HCT116 (cell line): ENCODE measurements around the gene KCNQ1OT1. TPM values are rescaled to one million over a fixed set of nuclear protein-coding genes. Genes with fewer than 3 reads are reported as not detected.

ENCODE experiments used
- ATAC-seq: fragments of 200-7000 bp; cut with Tn5 transposase; 2 replicates; pipeline ENCODE4 v1.9.1; 2020; ENCODE audit warnings: mild to moderate bottlenecking, moderate library complexity
- BruUV-seq: library from RNA; stranded (reverse); fragments of 400-500 nt; replicated peaks from 2 replicates; lab custom pipeline; 2021; lab: Mats Ljungman, UMichigan
- CTCF ChIA-PET: fragments of 300-600 bp; sonication (Branson Sonifier 250); formaldehyde crosslinking; loops from one replicate; lab custom pipeline; 2021; ENCODE audit warnings: antibody characterized with exemption; lab: Charles Lee
- POLR2A ChIA-PET: fragments of 300-600, 350-600 bp; sonication (Branson Sonifier 250); formaldehyde crosslinking; loops from one replicate; lab custom pipeline; 2021; ENCODE audit warnings: antibody characterized with exemption; lab: Charles Lee
- RAD21 ChIA-PET, 2 experiments: fragments of 300-600 bp; sonication (Branson Sonifier 250); formaldehyde crosslinking; loops; one replicate each; lab custom pipeline; 2023; ENCODE audit warnings: low total read pairs in 2 of 2; ENCODE audit not compliant: uncharacterized antibody in 2 of 2, unreplicated experiment in 2 of 2, low non-redundant PET in 1 of 2; lab: Charles Lee
- DNase-seq: peaks from one replicate; pipeline ENCODE4 v3.0.0-alpha.2; 2010; ENCODE audit warnings: low read depth, low spot score
- H2AFZ ChIP-seq: fragments of 200-600 bp; shearing (Covaris generic), sonication (generic); 2 replicates; pipeline ENCODE4 v1.6.1; 2017; ENCODE audit warnings: low read depth, mixed run types, mixed read lengths, antibody characterized with exemption, low read length; ENCODE audit not compliant: poor library complexity, severe bottlenecking
- H3K27ac ChIP-seq: 2 replicates; pipeline ENCODE4 v1.5.1; 2012; ENCODE audit warnings: low read depth, low read length
- H3K27me3 ChIP-seq: fragments of 200-600 bp; sonication (generic); 2 replicates; pipeline ENCODE4 v1.6.1; 2016; ENCODE audit warnings: mixed run types, low read length, mixed read lengths; ENCODE audit not compliant: insufficient read depth
- H3K36me3 ChIP-seq, 2 experiments: fragments of 200-500 bp in 1 of 2; fragments of 200-600 bp in 1 of 2; sonication (Bioruptor generic) in 1 of 2; sonication (generic) in 1 of 2; 2 replicates each; pipeline versions ENCODE4 v1.5.1 to v1.6.1; 2014 to 2016; ENCODE audit warnings: low read length in 2 of 2, inconsistent platforms in 1 of 2, mixed read lengths in 1 of 2, mixed run types in 1 of 2; ENCODE audit not compliant: insufficient read depth in 2 of 2, control insufficient read depth in 1 of 2
- H3K4me1 ChIP-seq, 2 experiments: fragments of 200-600 bp in 1 of 2; sonication (generic) in 1 of 2; 2 replicates each; pipeline versions ENCODE4 v1.5.1 to v1.6.1; 2012 to 2017; ENCODE audit warnings: low read length in 2 of 2, inconsistent platforms in 1 of 2, mild to moderate bottlenecking in 1 of 2, mixed read lengths in 1 of 2, mixed run types in 1 of 2, moderate library complexity in 1 of 2; ENCODE audit not compliant: insufficient read depth in 2 of 2, control insufficient read depth in 1 of 2
- H3K4me2 ChIP-seq: fragments of 200-600 bp; sonication (generic); 2 replicates; pipeline ENCODE4 v1.6.1; 2017; ENCODE audit warnings: mixed run types, low read length, mixed read lengths
- H3K4me3 ChIP-seq, 2 experiments: fragments of 200-600 bp in 1 of 2; sonication (generic) in 1 of 2; replicated peaks in 1 of 2; 2 replicates each; pipeline ENCODE4 v1.5.1; 2011 to 2016; ENCODE audit warnings: low read length in 2 of 2, control low read depth in 1 of 2, low read depth in 1 of 2, mild to moderate bottlenecking in 1 of 2, mixed read lengths in 1 of 2, mixed run types in 1 of 2
- H3K79me2 ChIP-seq: fragments of 200-600 bp; sonication (generic); 2 replicates; pipeline ENCODE4 v1.6.1; 2017; ENCODE audit warnings: mild to moderate bottlenecking, mixed run types, low read length, moderate library complexity, mixed read lengths; ENCODE audit not compliant: insufficient read depth
- H3K9ac ChIP-seq: fragments of 200-600 bp; sonication (generic); 2 replicates; pipeline ENCODE4 v1.6.1; 2016; ENCODE audit warnings: low read length, mixed read lengths
- H3K9me2 ChIP-seq: fragments of 200-600 bp; sonication (generic), shearing (Covaris generic); 2 replicates; pipeline ENCODE4 v1.6.1; 2017; ENCODE audit warnings: mixed run types, mild to moderate bottlenecking, moderate library complexity; ENCODE audit not compliant: insufficient read depth
- H3K9me3 ChIP-seq, 2 experiments: fragments of 200-500 bp in 1 of 2; fragments of 200-600 bp in 1 of 2; sonication (Bioruptor generic) in 1 of 2; sonication (generic) in 1 of 2; 2 replicates each; pipeline ENCODE4 v1.6.1; 2014 to 2017; ENCODE audit warnings: low read length in 2 of 2, mixed read lengths in 2 of 2, inconsistent platforms in 1 of 2, low read depth in 1 of 2, mild to moderate bottlenecking in 1 of 2, mixed run types in 1 of 2, moderate library complexity in 1 of 2; ENCODE audit not compliant: control insufficient read depth in 1 of 2, insufficient read depth in 1 of 2
- H4K20me1 ChIP-seq: fragments of 200-600 bp; sonication (generic), shearing (Covaris generic); 2 replicates; pipeline ENCODE4 v1.6.1; 2017; ENCODE audit warnings: mixed run types, mild to moderate bottlenecking, moderate library complexity; ENCODE audit not compliant: insufficient read depth
- CEBPB ChIP-seq: IDR thresholded peaks from 2 replicates; pipeline ENCODE4 v1.6.1; 2012; ENCODE audit warnings: low read depth
- EGR1 ChIP-seq: IDR thresholded peaks from 2 replicates; pipeline ENCODE4 v1.6.1; 2012; ENCODE audit warnings: low read depth
- ELF1 ChIP-seq: IDR thresholded peaks from 2 replicates; pipeline ENCODE4 v1.6.1; 2012; ENCODE audit warnings: low read depth, borderline replicate concordance
- JUND ChIP-seq: IDR thresholded peaks from 2 replicates; pipeline ENCODE4 v1.6.1; 2012
- POLR2AphosphoS5 ChIP-seq: IDR thresholded peaks from 2 replicates; pipeline ENCODE4 v1.6.1; 2011; ENCODE audit warnings: mild to moderate bottlenecking, low read depth, low read length, moderate library complexity
- RAD21 ChIP-seq: IDR thresholded peaks from 2 replicates; pipeline ENCODE4 v1.6.1; 2012; ENCODE audit warnings: low read depth, mild to moderate bottlenecking
- SIN3A ChIP-seq: IDR thresholded peaks from 2 replicates; pipeline ENCODE4 v1.6.1; 2012; ENCODE audit warnings: low read depth
- SP1 ChIP-seq: IDR thresholded peaks from 2 replicates; pipeline ENCODE4 v1.6.1; 2012; ENCODE audit warnings: low read depth
- TCF7L2 ChIP-seq: IDR thresholded peaks from 2 replicates; pipeline ENCODE4 v1.7.0; 2011; ENCODE audit warnings: borderline replicate concordance, inconsistent platforms; ENCODE audit not compliant: insufficient read depth, insufficient read length; ENCODE audit errors: extremely low read depth
- YY1 ChIP-seq: IDR thresholded peaks from 2 replicates; pipeline ENCODE4 v1.6.1; 2011; ENCODE audit warnings: low read length, low read depth, moderate library complexity, mild to moderate bottlenecking; ENCODE audit not compliant: insufficient replicate concordance; ENCODE audit errors: extremely low read depth
- ZNF274 ChIP-seq: fragments of 200-500 bp; sonication (Bioruptor generic); IDR thresholded peaks from 2 replicates; pipeline ENCODE4 v1.6.1; 2014; ENCODE audit warnings: mild to moderate bottlenecking, low read depth, low read length, inconsistent platforms
- intact Hi-C: fragments of 100-400 bp; cut with micrococcal nuclease; formaldehyde crosslinking; loops from 2 replicates; pipeline ENCODE4 v1.10.0; 2022
- total RNA-seq: library from RNA; stranded (reverse); gene quantifications from one replicate; pipeline ENCODE4 v1.2.1, GENCODE V29; 2021; ENCODE audit not compliant: unreplicated experiment
- TF ChIP-seq, protein P1 (sequence below): IDR thresholded peaks from 2 replicates; pipeline ENCODE4 v1.6.1; 2012; ENCODE audit warnings: low read depth
- TF ChIP-seq, protein P2 (sequence below): IDR thresholded peaks from 2 replicates; pipeline ENCODE4 v1.6.1; 2012
- TF ChIP-seq, protein P3 (sequence below): IDR thresholded peaks from 2 replicates; pipeline ENCODE4 v1.6.1; 2012

The KCNQ1OT1 gene
- total RNA-seq, 1 experiment from 2014 or later: 1.1 TPM

DNA sequence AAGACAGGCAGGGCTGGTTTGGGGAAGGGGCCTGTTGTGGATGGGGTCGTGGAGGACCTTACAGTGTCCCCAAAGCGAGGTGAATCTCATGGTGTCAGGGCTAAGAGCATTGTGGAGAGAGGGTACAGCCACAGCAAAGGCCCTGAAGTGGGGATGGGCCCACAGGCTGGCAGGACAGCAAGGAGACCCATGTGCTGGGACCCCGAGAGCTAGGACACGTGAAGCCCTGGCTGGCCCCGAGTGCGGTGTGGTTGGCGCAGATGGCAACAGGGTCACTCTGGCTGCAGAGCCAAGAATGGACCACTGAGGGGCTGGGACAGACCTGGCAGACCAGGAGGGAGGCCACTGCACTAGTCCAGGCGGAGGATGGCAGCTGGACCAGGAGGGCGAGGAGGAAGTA, 30.0 kb upstream of the KCNQ1OT1 start:
- no peaks in the 10 kb centered on the region for H3K36me3 ChIP-seq
- H3K27me3 ChIP-seq: no peaks in the 10 kb centered on the region
- H3K9ac ChIP-seq: no peak overlapping the region
- no peak overlapping the region for H2AFZ ChIP-seq
- RAD21 ChIA-PET: no interaction called here
- intact Hi-C loops: no loop called here
- H3K4me1 ChIP-seq: no peaks in the 10 kb centered on the region
- POLR2A ChIA-PET: no interaction called here
- ATAC-seq: no peak
- no TSS peak for BruUV-seq
- H4K20me1 ChIP-seq: no peaks in the 10 kb centered on the region
- no peak overlapping the region for H3K4me2 ChIP-seq
- no peak for DNase-seq
- CTCF ChIA-PET: no interaction called here
- H3K79me2 ChIP-seq: no peaks in the 10 kb centered on the region
- TF ChIP-seq, protein P1, sequence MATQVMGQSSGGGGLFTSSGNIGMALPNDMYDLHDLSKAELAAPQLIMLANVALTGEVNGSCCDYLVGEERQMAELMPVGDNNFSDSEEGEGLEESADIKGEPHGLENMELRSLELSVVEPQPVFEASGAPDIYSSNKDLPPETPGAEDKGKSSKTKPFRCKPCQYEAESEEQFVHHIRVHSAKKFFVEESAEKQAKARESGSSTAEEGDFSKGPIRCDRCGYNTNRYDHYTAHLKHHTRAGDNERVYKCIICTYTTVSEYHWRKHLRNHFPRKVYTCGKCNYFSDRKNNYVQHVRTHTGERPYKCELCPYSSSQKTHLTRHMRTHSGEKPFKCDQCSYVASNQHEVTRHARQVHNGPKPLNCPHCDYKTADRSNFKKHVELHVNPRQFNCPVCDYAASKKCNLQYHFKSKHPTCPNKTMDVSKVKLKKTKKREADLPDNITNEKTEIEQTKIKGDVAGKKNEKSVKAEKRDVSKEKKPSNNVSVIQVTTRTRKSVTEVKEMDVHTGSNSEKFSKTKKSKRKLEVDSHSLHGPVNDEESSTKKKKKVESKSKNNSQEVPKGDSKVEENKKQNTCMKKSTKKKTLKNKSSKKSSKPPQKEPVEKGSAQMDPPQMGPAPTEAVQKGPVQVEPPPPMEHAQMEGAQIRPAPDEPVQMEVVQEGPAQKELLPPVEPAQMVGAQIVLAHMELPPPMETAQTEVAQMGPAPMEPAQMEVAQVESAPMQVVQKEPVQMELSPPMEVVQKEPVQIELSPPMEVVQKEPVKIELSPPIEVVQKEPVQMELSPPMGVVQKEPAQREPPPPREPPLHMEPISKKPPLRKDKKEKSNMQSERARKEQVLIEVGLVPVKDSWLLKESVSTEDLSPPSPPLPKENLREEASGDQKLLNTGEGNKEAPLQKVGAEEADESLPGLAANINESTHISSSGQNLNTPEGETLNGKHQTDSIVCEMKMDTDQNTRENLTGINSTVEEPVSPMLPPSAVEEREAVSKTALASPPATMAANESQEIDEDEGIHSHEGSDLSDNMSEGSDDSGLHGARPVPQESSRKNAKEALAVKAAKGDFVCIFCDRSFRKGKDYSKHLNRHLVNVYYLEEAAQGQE: no peak
- TF ChIP-seq ZNF274 (no peak), TCF7L2 (no peak)
- TF ChIP-seq, protein P2, sequence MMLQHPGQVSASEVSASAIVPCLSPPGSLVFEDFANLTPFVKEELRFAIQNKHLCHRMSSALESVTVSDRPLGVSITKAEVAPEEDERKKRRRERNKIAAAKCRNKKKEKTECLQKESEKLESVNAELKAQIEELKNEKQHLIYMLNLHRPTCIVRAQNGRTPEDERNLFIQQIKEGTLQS: no peak
- no peaks in the 10 kb centered on the region for H3K9me3 ChIP-seq
- H3K27ac ChIP-seq: no peak overlapping the region
- no peaks in the 10 kb centered on the region for H3K9me2 ChIP-seq
- no peak overlapping the region for H3K4me3 ChIP-seq

DNA sequence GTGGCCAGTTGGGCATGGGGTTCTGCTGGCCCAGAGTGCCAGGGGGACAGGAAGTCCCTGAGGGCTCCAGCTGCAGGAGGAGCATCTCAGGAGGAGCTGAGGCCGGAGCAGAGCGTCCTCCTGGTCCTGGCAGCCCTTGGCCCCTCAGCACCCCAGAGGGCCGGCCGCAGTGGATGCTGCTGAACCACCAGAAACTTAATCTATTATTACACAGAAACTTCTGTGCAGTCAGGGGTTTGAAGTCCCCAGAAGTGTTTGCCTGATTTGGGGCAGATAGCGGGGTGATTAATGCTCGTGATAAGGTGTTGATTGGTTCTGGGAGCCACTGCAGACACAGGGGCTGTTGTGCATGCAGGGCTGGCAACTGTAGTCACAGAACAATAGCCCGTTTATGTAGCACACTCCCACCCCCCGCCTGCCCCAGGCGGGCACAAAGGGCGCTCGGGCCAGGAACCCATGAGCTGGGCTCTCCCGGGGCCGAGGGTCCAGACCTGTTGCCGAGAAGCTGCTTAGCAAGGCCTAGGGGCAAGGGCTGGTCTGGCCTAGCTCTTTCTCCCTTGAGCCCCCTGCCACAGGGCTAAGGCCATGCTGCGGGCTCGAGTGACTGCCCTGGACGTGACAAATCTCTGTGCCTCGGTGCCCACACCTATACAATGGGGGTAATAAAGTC, 29.0 kb upstream of the KCNQ1OT1 start:
- DNase-seq: no peak
- H3K27me3 ChIP-seq: no peaks in the 10 kb centered on the region
- no peak overlapping the region for H3K4me3 ChIP-seq
- H4K20me1 ChIP-seq: no peaks in the 10 kb centered on the region
- H3K9me2 ChIP-seq: no peaks in the 10 kb centered on the region
- no peak overlapping the region for H3K4me2 ChIP-seq
- ChIA-PET CTCF (no interaction called here), POLR2A (no interaction called here), RAD21 (no interaction called here)
- no peaks in the 10 kb centered on the region for H3K79me2 ChIP-seq
- H3K36me3 ChIP-seq: no peaks in the 10 kb centered on the region
- BruUV-seq: no TSS peak
- H3K4me1 ChIP-seq: no peaks in the 10 kb centered on the region
- no peak for ATAC-seq
- H3K9me3 ChIP-seq: no peaks in the 10 kb centered on the region
- no peak overlapping the region for H3K9ac ChIP-seq
- intact Hi-C loops: no loop called here
- no peak overlapping the region for H2AFZ ChIP-seq
- no peak overlapping the region for H3K27ac ChIP-seq
- TF ChIP-seq ELF1: no peak
- TF ChIP-seq, protein P3, sequence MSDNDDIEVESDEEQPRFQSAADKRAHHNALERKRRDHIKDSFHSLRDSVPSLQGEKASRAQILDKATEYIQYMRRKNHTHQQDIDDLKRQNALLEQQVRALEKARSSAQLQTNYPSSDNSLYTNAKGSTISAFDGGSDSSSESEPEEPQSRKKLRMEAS: no peak
- TF ChIP-seq SIN3A: no peak
- TF ChIP-seq SP1: no peak
- no peak for TF ChIP-seq RAD21
- no peak for TF ChIP-seq CEBPB
- TF ChIP-seq JUND: no peak
- no peak for TF ChIP-seq POLR2AphosphoS5
- TF ChIP-seq YY1: no peak
- no peak for TF ChIP-seq EGR1
